GM04503 (cell line): ENCODE results near the gene PIF1.
A peak's percentile ranks its signal among the peaks of the same experiment; 100 is the strongest.

Experiments
- DNase-seq: peaks from one replicate; pipeline ENCODE4 v3.0.0-alpha.2; 2012; ENCODE audit warnings: low read depth

The PIF1 gene, protein sequence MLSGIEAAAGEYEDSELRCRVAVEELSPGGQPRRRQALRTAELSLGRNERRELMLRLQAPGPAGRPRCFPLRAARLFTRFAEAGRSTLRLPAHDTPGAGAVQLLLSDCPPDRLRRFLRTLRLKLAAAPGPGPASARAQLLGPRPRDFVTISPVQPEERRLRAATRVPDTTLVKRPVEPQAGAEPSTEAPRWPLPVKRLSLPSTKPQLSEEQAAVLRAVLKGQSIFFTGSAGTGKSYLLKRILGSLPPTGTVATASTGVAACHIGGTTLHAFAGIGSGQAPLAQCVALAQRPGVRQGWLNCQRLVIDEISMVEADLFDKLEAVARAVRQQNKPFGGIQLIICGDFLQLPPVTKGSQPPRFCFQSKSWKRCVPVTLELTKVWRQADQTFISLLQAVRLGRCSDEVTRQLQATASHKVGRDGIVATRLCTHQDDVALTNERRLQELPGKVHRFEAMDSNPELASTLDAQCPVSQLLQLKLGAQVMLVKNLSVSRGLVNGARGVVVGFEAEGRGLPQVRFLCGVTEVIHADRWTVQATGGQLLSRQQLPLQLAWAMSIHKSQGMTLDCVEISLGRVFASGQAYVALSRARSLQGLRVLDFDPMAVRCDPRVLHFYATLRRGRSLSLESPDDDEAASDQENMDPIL

GRCh38 chr15:64825431-64826294, at the start of gene PIF1:
TSS of gene PIF1 (minus strand) at chr15:64825647. CDS start at chr15:64824335, 1,312 bp downstream.
- peak; percentile 96 for DNase-seq

DNA sequence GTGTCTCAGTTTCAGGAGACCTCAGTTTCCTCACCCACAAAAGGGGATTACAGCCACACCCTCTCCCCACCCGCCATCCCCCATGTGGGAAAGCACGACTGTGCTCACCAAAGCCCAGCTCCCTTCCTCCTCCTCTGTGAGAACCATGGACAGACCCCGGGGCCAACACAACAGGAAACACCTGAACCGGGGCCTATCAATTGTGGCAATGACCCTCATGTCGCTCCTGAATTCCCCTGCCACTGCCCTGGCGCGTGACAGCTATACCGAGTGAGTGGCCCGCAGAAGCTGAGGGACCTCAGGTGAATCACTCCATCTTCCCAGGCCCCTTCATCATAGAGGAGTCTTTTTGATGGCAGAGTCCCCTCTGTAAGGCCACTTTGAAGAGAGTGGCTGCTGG, 44.9 kb upstream of the PIF1 start:
- no peak for DNase-seq

DNA sequence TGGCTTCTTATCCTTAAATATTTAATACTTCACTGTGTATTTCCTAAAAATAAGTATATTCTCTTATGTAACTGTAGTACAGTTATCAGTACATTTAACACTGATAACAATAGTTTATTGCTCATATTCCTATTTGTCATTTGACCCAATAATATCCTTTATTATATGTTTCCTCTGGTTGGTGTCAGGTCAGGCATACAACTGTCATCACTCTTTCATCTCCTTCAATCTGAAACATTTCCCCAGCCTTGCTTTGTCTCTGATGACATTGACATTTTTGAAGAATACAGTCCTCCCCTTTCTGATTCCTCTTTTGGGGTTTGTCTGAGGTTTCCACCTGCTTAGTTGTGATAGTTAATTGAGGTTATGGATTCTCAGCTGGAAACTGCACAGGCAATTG, 44.1 kb upstream of the PIF1 start:
- DNase-seq, result no peak

- no peak for DNase-seq
Observed at GRCh38 chr15:64865998-64866520, 40.6 kb upstream of the PIF1 start.

GRCh38 chr15:64865126-64865997, 39.9 kb upstream of the PIF1 start:
- DNase-seq, result no peak

DNA sequence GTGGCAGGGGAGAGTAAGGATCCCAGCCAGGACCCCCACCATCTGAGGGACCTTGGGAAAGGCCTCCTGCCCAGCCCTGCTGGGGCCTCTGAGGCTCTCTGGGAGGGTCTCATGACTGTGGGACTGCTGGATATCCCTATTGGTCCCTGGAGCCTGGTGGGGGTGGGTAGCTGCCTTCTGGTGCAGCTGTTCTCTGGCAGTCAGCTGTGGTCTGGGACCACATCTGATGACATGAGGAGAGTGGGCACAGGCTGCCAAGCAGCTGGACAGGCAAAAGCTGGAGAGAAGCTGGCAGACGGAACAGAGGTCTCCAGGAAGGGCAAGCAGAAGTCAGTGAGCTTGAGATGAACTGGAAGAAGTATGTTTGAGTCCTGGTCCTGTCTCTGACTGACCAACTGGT, 38.6 kb upstream of the PIF1 start:
- DNase-seq, result no peak

- DNase-seq, result no peak
Observed at GRCh38 chr15:64862408-64862807, 37.0 kb upstream of the PIF1 start.

DNA sequence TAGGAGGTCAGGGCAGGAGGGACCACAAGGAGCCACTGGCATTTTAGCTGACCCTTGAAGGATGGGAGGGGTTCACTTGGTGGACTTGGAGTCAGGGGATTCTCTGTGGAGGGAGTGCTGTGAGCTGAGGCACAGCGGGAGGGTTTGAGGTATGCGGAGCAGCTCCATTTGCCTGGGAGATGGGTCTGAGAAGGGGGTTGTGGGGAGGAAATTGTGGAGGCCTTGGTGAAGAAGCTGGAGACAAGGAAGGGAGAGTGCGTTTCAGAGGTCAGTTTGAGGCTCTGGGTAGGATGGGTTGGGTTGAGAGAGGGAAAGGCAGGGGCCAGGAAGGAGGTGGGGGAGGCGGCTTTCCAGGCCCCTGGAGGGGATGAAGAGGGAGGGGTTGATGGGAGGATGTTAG, 36.5 kb upstream of the PIF1 start:
- no peak for DNase-seq

DNA sequence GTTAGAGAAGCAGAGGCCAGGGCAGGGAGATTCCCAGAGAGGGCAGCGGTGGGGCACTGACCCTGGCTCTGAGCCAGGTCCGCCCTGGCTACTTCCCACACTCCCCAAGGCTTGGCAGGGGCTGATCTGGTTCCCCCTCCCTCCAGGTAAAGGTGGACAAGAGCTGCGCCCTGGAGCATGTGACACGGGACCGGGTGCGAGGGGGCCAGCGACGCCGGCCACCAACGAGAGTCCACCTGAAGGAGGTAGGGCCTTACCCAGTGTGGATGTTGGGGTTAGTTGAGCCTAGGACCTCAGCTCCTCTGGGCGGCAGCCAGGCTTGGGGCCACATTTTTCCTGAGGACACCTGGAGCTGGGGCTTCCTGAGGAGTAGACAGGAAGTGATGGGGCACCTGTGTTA, 35.9 kb upstream of the PIF1 start:
- no peak for DNase-seq

DNA sequence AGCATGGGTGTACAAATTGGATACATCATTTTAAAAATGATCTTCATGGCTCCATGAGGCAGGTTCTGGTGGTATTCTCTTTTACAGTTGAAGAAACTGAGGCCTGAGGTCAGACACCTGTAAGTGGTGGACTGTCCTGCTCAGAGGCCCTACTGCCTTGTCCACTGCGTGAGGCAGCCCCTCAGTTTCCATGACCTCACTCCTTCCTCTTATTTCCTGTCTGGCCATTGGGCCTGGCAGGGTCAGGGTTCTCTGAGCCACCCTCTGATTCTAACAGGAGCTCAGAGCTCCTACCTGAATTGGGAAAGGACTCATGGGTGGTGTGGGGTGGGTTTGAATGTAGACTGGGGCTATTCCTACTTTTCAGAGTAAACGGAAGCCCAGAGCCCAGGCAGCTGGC, 33.8 kb upstream of the PIF1 start:
- no peak for DNase-seq

DNA sequence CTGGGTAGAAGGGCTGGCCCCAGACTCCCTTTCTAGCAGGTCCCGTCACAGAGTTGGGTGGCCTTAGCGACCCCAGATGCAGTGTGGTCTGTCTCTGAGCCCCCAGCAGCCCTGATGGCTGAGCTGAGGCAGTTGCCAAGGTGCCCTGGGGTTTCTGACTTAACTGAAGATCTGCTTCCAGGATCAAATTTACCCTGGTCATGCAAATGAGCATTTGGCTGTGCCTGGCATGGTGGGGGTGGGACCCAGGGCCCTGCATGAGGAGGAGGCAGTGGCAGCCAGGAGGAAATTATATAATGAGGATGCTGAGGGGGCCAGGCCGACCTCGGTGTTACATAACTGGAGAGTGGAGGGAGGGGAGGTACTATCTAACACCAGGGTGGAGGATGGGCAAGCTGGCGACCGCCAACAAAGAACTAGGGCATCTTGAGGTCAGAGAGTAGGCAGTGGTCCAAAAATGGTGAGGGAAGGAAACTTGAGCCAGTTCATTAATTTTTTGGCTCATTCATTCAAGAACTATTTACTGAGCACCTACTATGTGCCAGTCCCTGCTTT, 32.7 kb upstream of the PIF1 start:
- no peak for DNase-seq

GRCh38 chr15:64857421-64857820, 32.0 kb upstream of the PIF1 start:
- DNase-seq, result no peak

- no peak for DNase-seq
Observed at GRCh38 chr15:64856429-64857145, 31.1 kb upstream of the PIF1 start.

DNA sequence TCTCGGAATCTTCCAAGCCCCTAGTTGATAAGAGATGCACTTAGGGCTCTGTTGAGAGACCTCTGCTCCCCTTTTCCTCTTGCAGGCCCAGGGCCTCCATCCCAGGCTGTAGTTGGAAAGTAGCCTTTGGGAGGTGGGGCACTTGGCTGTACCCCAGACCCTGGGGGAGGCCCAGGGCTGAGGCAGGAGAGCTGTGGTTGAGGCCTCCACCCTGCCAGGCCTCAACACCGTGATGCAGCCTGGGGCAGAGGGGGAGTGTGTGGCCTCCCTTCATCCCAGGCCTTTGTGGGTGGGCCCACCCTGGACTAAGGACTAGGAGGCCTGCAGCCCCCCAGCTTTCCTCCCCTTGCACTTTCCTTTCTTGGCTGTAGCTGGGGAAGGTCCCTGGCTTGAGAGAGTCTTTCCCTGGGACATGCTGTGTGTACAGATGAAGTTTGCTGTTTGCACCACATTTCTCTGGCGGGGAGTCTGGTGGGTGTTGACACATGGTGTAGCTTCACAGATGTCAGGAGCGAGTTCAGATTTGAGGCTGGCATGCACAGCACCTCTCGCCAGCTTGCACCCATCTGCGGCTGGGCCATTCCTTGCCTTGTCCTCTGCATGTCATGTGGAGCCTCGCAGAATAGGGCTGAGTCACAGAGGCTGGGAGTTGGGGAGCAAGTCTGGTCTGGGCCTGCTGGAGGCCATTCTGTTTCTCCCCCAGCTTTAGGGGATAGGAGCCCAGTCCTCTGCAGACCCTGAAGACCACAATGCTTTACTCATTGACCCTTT, 29.9 kb upstream of the PIF1 start:
- no peak for DNase-seq

DNA sequence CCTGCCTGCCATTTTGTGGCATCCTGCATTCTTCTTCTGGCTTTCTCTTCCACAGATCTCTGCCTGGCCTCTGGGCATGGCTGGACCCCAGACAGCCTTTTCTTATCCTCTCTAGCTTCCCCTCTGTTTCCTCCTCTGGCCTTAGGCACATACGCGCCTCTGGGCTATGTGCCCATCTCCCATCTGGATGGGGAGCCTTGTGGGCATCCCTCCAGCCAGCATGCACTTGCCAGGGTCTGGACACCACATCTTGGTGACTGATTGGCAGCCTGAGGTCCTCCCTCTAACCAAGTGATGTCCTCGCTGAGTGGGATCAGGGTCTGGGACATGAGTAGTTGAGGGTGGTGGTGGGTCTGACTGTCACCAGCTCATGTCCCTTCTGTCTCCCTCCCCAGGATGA, 29.1 kb upstream of the PIF1 start:
- DNase-seq, result no peak

DNA sequence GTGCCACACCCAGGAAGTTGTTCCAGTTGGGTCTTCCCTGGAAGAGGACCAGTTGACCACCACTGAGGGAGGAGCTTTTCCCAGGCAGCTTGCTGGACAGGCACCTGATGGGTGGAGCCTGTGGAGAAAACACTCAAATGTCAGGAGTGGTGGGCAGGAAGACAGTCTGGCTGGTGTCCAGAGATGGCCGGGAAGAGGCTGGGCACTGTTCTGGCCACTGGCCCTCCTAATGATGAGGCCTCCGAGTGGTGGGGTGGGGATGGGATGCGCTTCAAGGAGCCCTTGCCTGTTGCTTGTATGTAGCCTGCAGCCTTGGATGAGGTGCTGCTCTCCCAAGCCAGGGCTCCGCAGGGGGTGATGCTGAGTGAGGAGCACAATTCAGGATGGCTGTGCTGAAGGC, 28.6 kb upstream of the PIF1 start:
- no peak for DNase-seq

GRCh38 chr15:64851503-64851840, 26.0 kb upstream of the PIF1 start:
- peak; percentile 90 for DNase-seq

GRCh38 chr15:64850778-64851502, 25.5 kb upstream of the PIF1 start:
- no peak for DNase-seq
